ENCODE measurements around the gene PEAK3. TPM values are rescaled to one million over a fixed set of nuclear protein-coding genes. Genes with fewer than 3 reads are reported as not detected.

PEAK3 gene
- total and polyA plus RNA-seq, 10 of the 15 experiments (the other 5 are each of a cell fraction or from before 2014, with no cell fraction given), result 0.03 to 0.10 (median 0.05) TPM; not detected in 7

- CTCF ChIA-PET, result interaction anchor here (0.7 kb wide), 1 partner anchor 8 kb away, joined by 3 read pairs; no protein-coding TSS in a partner anchor
- no peak for FAIRE-seq
- in situ Hi-C loops (cut with MboI), result loop anchor here (5.0 to 10.0 kb wide), 3 partner anchors 32 to 345 kb away; partner anchors contain the start of genes PLEKHJ1 and SF3A2
- TF ChIP-seq LARP7 (IDR thresholded peaks at IDR 0.05) (peak; percentile 99), SREBF1 (IDR thresholded peaks at IDR 0.05; ENCODE audit: low read length) (0 out of 2 replicates have a peak, but pooled peaks have one; percentile 18), ESRRA (IDR thresholded peaks at IDR 0.05; ENCODE audit: low read length) (peak; percentile 72; the same call in 1 of the 2 replicates), CHD1 (IDR thresholded peaks at IDR 0.05; ENCODE audit: low read depth, low read length) (peak; percentile 87), BHLHE40 (IDR thresholded peaks at IDR 0.05; ENCODE audit: borderline replicate concordance in 1 of 2, low read depth in 2 of 2, low read length in 1 of 2) (peak; percentile 85 to 92), CEBPZ (IDR thresholded peaks at IDR 0.05; ENCODE audit: low read depth, low read length) (no peak), SMARCA5 (IDR thresholded peaks at IDR 0.05) (peak; percentile 35), GATAD2B (conservative IDR thresholded peaks at IDR 0.05; ENCODE audit: low read depth) (peak; percentile 78; the same call in 1 of the 2 replicates), NBN (IDR thresholded peaks at IDR 0.05) (0 out of 2 replicates have a peak, but pooled peaks have one; percentile 77), SMAD5 (IDR thresholded peaks at IDR 0.05; ENCODE audit: low read depth) (peak; percentile 99), TBL1XR1 (IDR thresholded peaks at IDR 0.05; ENCODE audit: low read depth, low read length) (peak; percentile 65), NR2F1 (conservative IDR thresholded peaks at IDR 0.05) (no peak; the same call in 1 of the 2 replicates), CBX3 (IDR thresholded peaks at IDR 0.05; ENCODE audit: borderline replicate concordance, low read depth) (no peak), TAF1 (IDR thresholded peaks at IDR 0.05; ENCODE audit: borderline replicate concordance, low read depth, low read length) (peak; percentile 100)
- TF ChIP-seq, protein P1, sequence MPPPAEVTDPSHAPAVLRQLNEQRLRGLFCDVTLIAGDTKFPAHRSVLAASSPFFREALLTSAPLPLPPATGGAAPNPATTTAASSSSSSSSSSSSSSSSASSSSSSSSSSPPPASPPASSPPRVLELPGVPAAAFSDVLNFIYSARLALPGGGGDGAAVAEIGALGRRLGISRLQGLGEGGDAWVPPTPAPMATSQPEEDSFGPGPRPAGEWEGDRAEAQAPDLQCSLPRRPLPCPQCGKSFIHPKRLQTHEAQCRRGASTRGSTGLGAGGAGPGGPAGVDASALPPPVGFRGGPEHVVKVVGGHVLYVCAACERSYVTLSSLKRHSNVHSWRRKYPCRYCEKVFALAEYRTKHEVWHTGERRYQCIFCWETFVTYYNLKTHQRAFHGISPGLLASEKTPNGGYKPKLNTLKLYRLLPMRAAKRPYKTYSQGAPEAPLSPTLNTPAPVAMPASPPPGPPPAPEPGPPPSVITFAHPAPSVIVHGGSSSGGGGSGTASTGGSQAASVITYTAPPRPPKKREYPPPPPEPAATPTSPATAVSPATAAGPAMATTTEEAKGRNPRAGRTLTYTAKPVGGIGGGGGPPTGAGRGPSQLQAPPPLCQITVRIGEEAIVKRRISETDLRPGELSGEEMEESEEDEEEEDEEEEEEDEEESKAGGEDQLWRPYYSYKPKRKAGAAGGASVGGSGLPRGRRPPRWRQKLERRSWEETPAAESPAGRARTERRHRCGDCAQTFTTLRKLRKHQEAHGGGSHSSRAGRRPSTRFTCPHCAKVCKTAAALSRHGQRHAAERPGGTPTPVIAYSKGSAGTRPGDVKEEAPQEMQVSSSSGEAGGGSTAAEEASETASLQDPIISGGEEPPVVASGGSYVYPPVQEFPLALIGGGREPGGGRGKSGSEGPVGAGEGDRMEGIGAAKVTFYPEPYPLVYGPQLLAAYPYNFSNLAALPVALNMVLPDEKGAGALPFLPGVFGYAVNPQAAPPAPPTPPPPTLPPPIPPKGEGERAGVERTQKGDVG (CRISPR knock-in tag; IDR thresholded peaks at IDR 0.05), result no peak
Measured at GRCh38 chr19:2269244-2270156, 12.5 kb downstream of the PEAK3 start.

More at GRCh38 chr19:2269244-2270156, 12.5 kb downstream of the PEAK3 start:
- peak; percentile 61 for ATAC-seq
- no peaks in the 10 kb centered on the region for H3K27me3 ChIP-seq (replicated peaks in 1 of 2; ENCODE audit: control insufficient read depth in 2 of 2, insufficient read depth in 2 of 2, low read length in 1 of 2)
- WGBS (ENCODE audit: insufficient coverage, insufficient replicate concordance, low lambda C conversion rate, missing lambda C conversion rate), result 1% methylated on average over 87 of the region's 103 CpGs
- BruUV-seq (replicated peaks), result TSS peak; percentile 71
- intact Hi-C loops (cut with micrococcal nuclease; ENCODE audit: unreplicated experiment), result loop anchor here (5.0 to 10.0 kb wide), 4 partner anchors 102 to 515 kb away; partner anchors contain the start of genes IZUMO4, MOB3A, SGTA and THOP1
- H3K27ac ChIP-seq (ENCODE audit: control insufficient read depth, insufficient read depth), result peak overlapping the region; percentile 89
- H3K9ac ChIP-seq (ENCODE audit: control insufficient read depth, insufficient read depth, low read length), result peak overlapping the region; percentile 97
- H4K20me1 ChIP-seq (ENCODE audit: control insufficient read depth, insufficient read depth), result peaks cover 13% of the 10 kb centered on the region
- peak overlapping the region; percentile 44; the same call in 1 of the 2 replicates for H3K4me2 ChIP-seq (ENCODE audit: control insufficient read depth, insufficient read depth)
- peak overlapping the region; percentile 81 for H2AFZ ChIP-seq (ENCODE audit: control insufficient read depth, low read depth, low read length)
- H3K36me3 ChIP-seq (ENCODE audit: control insufficient read depth in 2 of 2, insufficient read depth in 2 of 2, low read length in 1 of 2), result peaks cover 4 to 13% of the 10 kb centered on the region in 2 experiments
- peak overlapping the region; percentile 95 for H3K4me3 ChIP-seq
- peaks cover 21% of the 10 kb centered on the region for H3K4me1 ChIP-seq (ENCODE audit: control insufficient read depth, insufficient read depth, low read length)
- ChIA-PET RAD21 (ENCODE audit: unreplicated experiment) (interaction anchor here (0.9 to 1.7 kb wide), 3 partner anchors 30 to 98 kb away, joined by 3 to 5 read pairs (median 4); no protein-coding TSS in a partner anchor), POLR2A (interaction anchor here (0.5 to 3.1 kb wide), 3 partner anchors 8 to 184 kb away, joined by 3 to 36 read pairs (median 6); no protein-coding TSS in a partner anchor), SMC1A (ENCODE audit: uncharacterized antibody, unreplicated experiment) (interaction anchor here (1.0 kb wide), 1 partner anchor 11 kb away, joined by 3 read pairs; no protein-coding TSS in a partner anchor)
- DNase-seq (ENCODE audit: low read depth, low spot score), result peak; percentile 66
- no peaks in the 10 kb centered on the region for H3K9me3 ChIP-seq (replicated peaks; ENCODE audit: control insufficient read depth, insufficient read depth, low read length)
- H3K79me2 ChIP-seq (ENCODE audit: control insufficient read depth, insufficient read depth, low read length), result peaks cover 56% of the 10 kb centered on the region
